Measurements from ENCODE around the gene AP2B1.

DNA sequence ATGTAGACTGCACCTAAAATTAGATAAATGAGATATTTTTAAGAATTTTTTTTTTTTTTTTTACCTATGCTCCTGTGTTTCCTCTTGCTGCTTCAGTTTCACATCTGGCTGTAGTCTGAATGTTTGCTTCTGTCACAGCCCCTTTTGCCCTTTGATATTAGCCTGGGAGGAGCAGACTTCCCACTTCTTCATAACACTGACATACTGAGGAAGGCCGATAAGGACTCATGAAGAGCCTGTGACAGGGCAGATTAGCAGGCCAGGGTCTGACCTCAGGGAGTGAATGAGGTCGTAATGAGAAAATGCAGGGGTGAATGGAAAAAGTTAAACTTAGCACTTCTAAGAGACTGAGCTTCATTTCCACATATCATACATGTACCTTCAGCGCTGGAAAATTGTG, 26.4 kb upstream of the AP2B1 start, which contains the start of gene SLFN14:
- TF ChIP-seq POLR2A (IDR thresholded peaks at IDR 0.05) (no peak), POLR2AphosphoS5 (IDR thresholded peaks at IDR 0.05) (no peak), EP300 (IDR thresholded peaks at IDR 0.05; ENCODE audit: low read depth) (no peak)
- TF ChIP-seq, protein P1, sequence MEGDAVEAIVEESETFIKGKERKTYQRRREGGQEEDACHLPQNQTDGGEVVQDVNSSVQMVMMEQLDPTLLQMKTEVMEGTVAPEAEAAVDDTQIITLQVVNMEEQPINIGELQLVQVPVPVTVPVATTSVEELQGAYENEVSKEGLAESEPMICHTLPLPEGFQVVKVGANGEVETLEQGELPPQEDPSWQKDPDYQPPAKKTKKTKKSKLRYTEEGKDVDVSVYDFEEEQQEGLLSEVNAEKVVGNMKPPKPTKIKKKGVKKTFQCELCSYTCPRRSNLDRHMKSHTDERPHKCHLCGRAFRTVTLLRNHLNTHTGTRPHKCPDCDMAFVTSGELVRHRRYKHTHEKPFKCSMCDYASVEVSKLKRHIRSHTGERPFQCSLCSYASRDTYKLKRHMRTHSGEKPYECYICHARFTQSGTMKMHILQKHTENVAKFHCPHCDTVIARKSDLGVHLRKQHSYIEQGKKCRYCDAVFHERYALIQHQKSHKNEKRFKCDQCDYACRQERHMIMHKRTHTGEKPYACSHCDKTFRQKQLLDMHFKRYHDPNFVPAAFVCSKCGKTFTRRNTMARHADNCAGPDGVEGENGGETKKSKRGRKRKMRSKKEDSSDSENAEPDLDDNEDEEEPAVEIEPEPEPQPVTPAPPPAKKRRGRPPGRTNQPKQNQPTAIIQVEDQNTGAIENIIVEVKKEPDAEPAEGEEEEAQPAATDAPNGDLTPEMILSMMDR (IDR thresholded peaks at IDR 0.05), result no peak

Data from transverse colon (tissue), 4 donors.